Esophagus (tissue), 2 donors: ENCODE results near the gene HSF2. TPM values are rescaled to one million over a fixed set of nuclear protein-coding genes. Genes with fewer than 3 reads are reported as not detected.

Source experiments
- H3K27ac ChIP-seq, 2 donors: one replicate each; pipeline ENCODE4 v1.5.1; 2013; ENCODE audit warnings: low read depth in 2 of 2, mild to moderate bottlenecking in 2 of 2, inconsistent platforms in 1 of 2, low read length in 1 of 2, moderate library complexity in 1 of 2
- H3K27me3 ChIP-seq, 2 donors: one replicate each; pipeline ENCODE4 v1.6.1; 2013; ENCODE audit warnings: low read length in 2 of 2, control low read depth in 1 of 2, mild to moderate bottlenecking in 1 of 2; ENCODE audit not compliant: insufficient read depth in 2 of 2, control insufficient read depth in 1 of 2
- H3K36me3 ChIP-seq, 2 donors: one replicate each; pipeline ENCODE4 v1.6.1; 2013; ENCODE audit warnings: low read length in 1 of 2; ENCODE audit not compliant: control insufficient read depth in 2 of 2, insufficient read depth in 2 of 2
- H3K4me1 ChIP-seq, 2 donors: one replicate each; pipeline ENCODE4 v1.6.1; 2013; ENCODE audit warnings: low read length in 1 of 2; ENCODE audit not compliant: control insufficient read depth in 2 of 2, insufficient read depth in 2 of 2
- H3K4me3 ChIP-seq, 2 donors: one replicate each; pipeline ENCODE4 v1.5.1; 2013; ENCODE audit warnings: low read length in 2 of 2, mild to moderate bottlenecking in 2 of 2, low read depth in 1 of 2, moderate library complexity in 1 of 2
- H3K9me3 ChIP-seq, 2 donors: one replicate each; pipeline ENCODE4 v1.6.1; 2013; ENCODE audit warnings: mild to moderate bottlenecking in 2 of 2, low read depth in 1 of 2, low read length in 1 of 2, moderate library complexity in 1 of 2; ENCODE audit not compliant: control insufficient read depth in 2 of 2, insufficient read depth in 1 of 2
- WGBS, 2 donors: extraction: QIAGEN DNeasy Blood & Tissue Kit; methylation state at CpG; one replicate each; pipeline ENCODE4 v1.1.7; 2013; 5-methylcytosine and 5-hydroxymethylcytosine counted together
- polyA plus RNA-seq, 2 donors: library from polyadenylated mRNA; stranded (reverse); fragments of 200-250 nt; gene quantifications; one replicate each; pipeline ENCODE4 v1.2.3, GENCODE V29; 2013
- donor health status: healthy with polysubstance abuse.
- donor health status: Bipolar disorder and iron deficiency.

Gene HSF2
- polyA plus RNA-seq, 2 donors, result 4.7 TPM

- Histone ChIP-seq H3K27me3 (no peaks in the 10 kb centered on the region), H3K4me3 (no peak overlapping the region), H3K9me3 (no peaks in the 10 kb centered on the region), H3K4me1 (no peaks in the 10 kb centered on the region), H3K36me3 (peaks cover 0 to 4% of the 10 kb centered on the region in 2 donors), H3K27ac (no peak overlapping the region)
- 87 to 94% methylated on average over 2 of the region's 2 CpGs for WGBS, 2 donors
Measured at GRCh38 chr6:122461885-122462284, 62.4 kb downstream of the HSF2 start.

GRCh38 chr6:122471107-122472021 is 71.9 kb downstream of the HSF2 start, which contains the start of gene SERINC1:
Gene SERINC1 (minus strand): TSS chr6:122471807. CDS start chr6:122471737, 70 bp downstream.
- no peaks in the 10 kb centered on the region for H3K9me3 ChIP-seq
- no peaks in the 10 kb centered on the region for H3K36me3 ChIP-seq
- no peaks in the 10 kb centered on the region for H3K4me1 ChIP-seq
- no peaks in the 10 kb centered on the region for H3K27me3 ChIP-seq
- peak within 1 kb of the TSS; percentile 87 to 100 for H3K27ac ChIP-seq
- 0% methylated on average over 49 of the region's 49 CpGs for WGBS, 2 donors
- peak within 1 kb of the TSS; percentile 76 to 91 for H3K4me3 ChIP-seq

- H3K9me3 ChIP-seq, result no peaks in the 10 kb centered on the region
- WGBS, 2 donors, result 1 to 5% methylated on average over 8 of the region's 8 CpGs
- H3K36me3 ChIP-seq, result no peaks in the 10 kb centered on the region
- H3K27ac ChIP-seq, result peak overlapping the region; percentile 87 to 100
- H3K27me3 ChIP-seq, result no peaks in the 10 kb centered on the region
- H3K4me1 ChIP-seq, result no peaks in the 10 kb centered on the region
- peak overlapping the region; percentile 76 to 91 for H3K4me3 ChIP-seq
Measured at GRCh38 chr6:122472022-122472340, 72.5 kb downstream of the HSF2 start.

GRCh38 chr6:122476131-122476530 is 76.7 kb downstream of the HSF2 start:
- Histone ChIP-seq H3K9me3 (no peaks in the 10 kb centered on the region), H3K27me3 (no peaks in the 10 kb centered on the region), H3K36me3 (no peaks in the 10 kb centered on the region), H3K4me3 (no peak overlapping the region), H3K4me1 (no peaks in the 10 kb centered on the region), H3K27ac (no peak overlapping the region)

GRCh38 chr6:122482750-122483080 is 83.3 kb downstream of the HSF2 start:
- WGBS, 2 donors, result 72 to 82% methylated on average over 7 of the region's 7 CpGs
- no peak overlapping the region for H3K4me3 ChIP-seq

More at GRCh38 chr6:122482750-122483080, 83.3 kb downstream of the HSF2 start:
- no peak overlapping the region for H3K27ac ChIP-seq
- no peaks in the 10 kb centered on the region for H3K27me3 ChIP-seq
- no peaks in the 10 kb centered on the region for H3K9me3 ChIP-seq
- no peaks in the 10 kb centered on the region for H3K36me3 ChIP-seq
- H3K4me1 ChIP-seq, result no peaks in the 10 kb centered on the region

Other genes starting within 250 kb of the HSF2 start
- 10 to 100 TPM; 29.2 to 48.8 TPM for gene SERINC1, start 72.2 kb downstream of the HSF2 start, polyA plus RNA-seq
- gene PKIB, start 210.8 kb downstream of the HSF2 start, polyA plus RNA-seq, result 1 to 10 TPM; 3.5 to 4.2 TPM